ENCODE results near the gene FAM200B. TPM values are rescaled to one million over a fixed set of nuclear protein-coding genes. Genes with fewer than 3 reads are reported as not detected.

The FAM200B gene
- total RNA-seq, 2 donors from 2014 or later: 15.6 to 20.8 TPM

DNA sequence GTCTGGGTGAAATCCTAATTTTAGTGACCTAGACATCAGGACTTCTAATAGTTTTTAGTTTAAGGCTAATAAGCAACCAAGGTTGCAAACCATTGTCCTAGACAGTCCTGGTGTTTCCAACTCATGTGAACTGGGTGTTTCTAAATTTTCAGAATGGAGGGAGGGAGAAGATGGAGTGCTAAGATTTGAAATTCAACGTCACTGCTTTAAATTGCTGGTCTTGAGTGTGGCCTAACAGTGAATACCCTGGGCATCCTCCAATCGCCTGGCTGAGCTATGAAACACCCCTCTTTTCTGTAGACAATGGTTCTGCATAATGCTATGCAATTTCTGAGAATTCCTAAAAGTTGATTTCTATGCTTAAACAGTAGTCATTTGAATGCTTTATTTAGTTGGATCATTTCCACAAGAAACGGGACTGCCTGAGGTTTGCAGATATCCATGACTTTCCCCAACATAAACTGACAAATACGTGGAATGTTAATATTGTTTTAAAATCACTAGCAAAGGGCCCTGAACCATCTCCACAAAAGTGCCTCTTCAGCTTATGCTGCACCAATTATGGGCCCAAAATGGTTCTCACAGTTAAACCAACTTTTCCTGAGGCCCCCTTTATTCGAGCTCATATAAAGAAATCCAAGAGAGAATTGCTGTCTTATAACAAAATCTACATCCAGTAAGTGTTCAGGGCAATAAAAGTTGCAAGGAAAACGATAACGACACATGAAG is 27.6 kb upstream of the FAM200B start:
- peaks cover 56% of the 10 kb centered on the region for H3K4me1 ChIP-seq
- no peak for TF ChIP-seq POLR2A (IDR thresholded peaks at IDR 0.05)
- TF ChIP-seq CTCF (IDR thresholded peaks at IDR 0.05): no peak
- H3K27ac ChIP-seq: peak overlapping the region; percentile 88 to 100 (median 95)
- intact Hi-C loops (cut with DNase I): no loop called here
- DNase-seq (peak in 1 of 4 donors; percentile 23), ATAC-seq (no peak)
- WGBS, 2 donors: 2% methylated on average over 7 of the region's 7 CpGs
- H3K36me3 ChIP-seq (replicated peaks in 1 of 2; ENCODE audit: insufficient read depth in 1 of 2, low read depth in 2 of 2): no peaks in the 10 kb centered on the region
- H3K9me3 ChIP-seq: no peaks in the 10 kb centered on the region
- no peaks in the 10 kb centered on the region for H3K27me3 ChIP-seq
- H3K4me3 ChIP-seq: peak overlapping the region in 1 of 2 donors; percentile 63

DNA sequence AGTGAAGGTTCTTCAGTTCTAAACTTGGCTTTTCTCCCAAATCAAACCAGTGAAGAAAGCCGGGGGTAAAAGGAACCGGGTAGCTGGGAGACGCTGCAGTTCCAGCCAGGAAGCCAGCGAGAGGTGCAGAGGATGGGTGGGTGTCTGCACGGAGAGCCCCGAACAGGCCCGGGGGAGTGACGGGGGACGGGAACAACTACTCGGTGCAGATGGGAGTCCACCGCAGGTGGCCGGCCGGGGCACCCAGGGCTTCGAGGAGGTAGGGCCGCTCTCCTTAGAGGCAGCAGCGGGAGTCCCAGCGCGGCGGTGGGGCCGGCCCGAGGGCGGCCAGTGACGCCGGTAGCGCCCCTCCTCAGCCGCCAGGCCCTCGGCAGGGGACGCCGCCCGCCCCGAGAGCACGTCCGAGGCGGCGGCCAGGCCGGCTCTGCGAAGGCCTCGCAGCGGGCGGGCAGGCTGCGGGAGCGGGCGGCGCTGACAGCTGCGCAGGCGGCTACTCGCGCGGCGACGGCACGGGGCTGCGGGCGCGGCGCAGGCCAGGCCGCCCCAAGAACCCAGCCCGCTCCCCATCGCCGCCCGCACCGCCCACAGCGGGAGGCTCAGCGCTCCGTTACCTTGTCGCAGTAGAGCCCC is 26.9 kb upstream of the FAM200B start:
- DNase-seq (peak; percentile 44 to 57 (median 46)), ATAC-seq (peak; percentile 70)
- no peaks in the 10 kb centered on the region for H3K36me3 ChIP-seq (replicated peaks in 1 of 2; ENCODE audit: insufficient read depth in 1 of 2, low read depth in 2 of 2)
- peaks cover 52% of the 10 kb centered on the region for H3K4me1 ChIP-seq
- TF ChIP-seq CTCF (IDR thresholded peaks at IDR 0.05) (no peak), POLR2A (IDR thresholded peaks at IDR 0.05) (no peak)
- H3K9me3 ChIP-seq: no peaks in the 10 kb centered on the region
- peak overlapping the region in 1 of 2 donors; percentile 63 for H3K4me3 ChIP-seq
- peak overlapping the region; percentile 88 to 100 (median 95) for H3K27ac ChIP-seq
- intact Hi-C loops (cut with DNase I): no loop called here
- no peaks in the 10 kb centered on the region for H3K27me3 ChIP-seq
- WGBS, 2 donors: 0 to 1% methylated on average over 15 to 43 of the region's 66 CpGs

- Histone ChIP-seq H3K4me1 (peaks cover 46% of the 10 kb centered on the region), H3K9me3 (no peaks in the 10 kb centered on the region), H3K27ac (peak within 1 kb of the TSS; percentile 90 to 100 (median 95)), H3K4me3 (peak within 1 kb of the TSS; percentile 18 to 63), H3K27me3 (no peaks in the 10 kb centered on the region), H3K36me3 (replicated peaks in 1 of 2; ENCODE audit: insufficient read depth in 1 of 2, low read depth in 2 of 2) (no peaks in the 10 kb centered on the region)
- ATAC-seq (peak; percentile 95), DNase-seq (peak; percentile 74 to 84 (median 77))
- TF ChIP-seq CTCF (IDR thresholded peaks at IDR 0.05) (peak in 2 of 7 experiments; percentile 25 to 33), POLR2A (IDR thresholded peaks at IDR 0.05) (peak; percentile 82 to 87 (median 82))
- WGBS, 2 donors: 2% methylated on average over 56 to 85 of the region's 85 CpGs
- intact Hi-C loops (cut with DNase I): no loop called here
Observed at GRCh38 chr4:15655223-15656037, 26.2 kb upstream of the FAM200B start, which contains the start of gene FBXL5. TSS of gene FBXL5 (minus strand) at chr4:15655357. CDS start at chr4:15655287, 70 bp downstream.

GRCh38 chr4:15656038-15656470 is 25.6 kb upstream of the FAM200B start:
- Histone ChIP-seq H3K36me3 (replicated peaks in 1 of 2; ENCODE audit: insufficient read depth in 1 of 2, low read depth in 2 of 2) (no peaks in the 10 kb centered on the region), H3K9me3 (no peaks in the 10 kb centered on the region), H3K27ac (peak overlapping the region; percentile 90 to 100 (median 95)), H3K4me1 (peaks cover 41% of the 10 kb centered on the region), H3K4me3 (peak overlapping the region; percentile 1 to 18), H3K27me3 (no peaks in the 10 kb centered on the region)
- DNase-seq (no peak), ATAC-seq (no peak)
- 59 to 63% methylated on average over 12 of the region's 12 CpGs for WGBS, 2 donors
- intact Hi-C loops (cut with DNase I): no loop called here
- no peak for TF ChIP-seq CTCF (IDR thresholded peaks at IDR 0.05)
- no peak for TF ChIP-seq POLR2A (IDR thresholded peaks at IDR 0.05)
